Duodenal mucosa (tissue), 2 donors: ENCODE data around the gene ZBTB40.
A peak's percentile ranks its signal among the peaks of the same experiment; 100 is the strongest.

Experiments
- H3K27ac ChIP-seq: one replicate; pipeline ENCODE4 v1.7.0; 2013; ENCODE audit warnings: low read depth, low read length
- H3K27me3 ChIP-seq, 2 donors: one replicate each; pipeline ENCODE4 v1.7.0; 2013; ENCODE audit warnings: low read length in 2 of 2, control low read depth in 1 of 2; ENCODE audit not compliant: insufficient read depth in 2 of 2, control insufficient read depth in 1 of 2
- H3K36me3 ChIP-seq, 2 donors: one replicate each; pipeline ENCODE4 v1.7.0; 2013; ENCODE audit warnings: low read length in 2 of 2, control low read depth in 1 of 2; ENCODE audit not compliant: insufficient read depth in 2 of 2, control insufficient read depth in 1 of 2
- H3K4me1 ChIP-seq, 2 donors: one replicate each; pipeline ENCODE4 v1.7.0; 2013; ENCODE audit warnings: low read length in 2 of 2, control low read depth in 1 of 2; ENCODE audit not compliant: insufficient read depth in 2 of 2, control insufficient read depth in 1 of 2
- H3K4me3 ChIP-seq, 2 donors: one replicate each; pipeline ENCODE4 v1.7.0; 2013; ENCODE audit warnings: low read length in 2 of 2, low read depth in 1 of 2
- H3K9ac ChIP-seq, 2 donors: one replicate each; pipeline ENCODE4 v1.7.0; 2013; ENCODE audit warnings: low read length in 2 of 2, low read depth in 1 of 2
- H3K9me3 ChIP-seq, 2 donors: one replicate each; pipeline ENCODE4 v1.7.0; 2013; ENCODE audit warnings: low read length in 2 of 2, control low read depth in 1 of 2; ENCODE audit not compliant: control insufficient read depth in 1 of 2

ZBTB40 gene

DNA sequence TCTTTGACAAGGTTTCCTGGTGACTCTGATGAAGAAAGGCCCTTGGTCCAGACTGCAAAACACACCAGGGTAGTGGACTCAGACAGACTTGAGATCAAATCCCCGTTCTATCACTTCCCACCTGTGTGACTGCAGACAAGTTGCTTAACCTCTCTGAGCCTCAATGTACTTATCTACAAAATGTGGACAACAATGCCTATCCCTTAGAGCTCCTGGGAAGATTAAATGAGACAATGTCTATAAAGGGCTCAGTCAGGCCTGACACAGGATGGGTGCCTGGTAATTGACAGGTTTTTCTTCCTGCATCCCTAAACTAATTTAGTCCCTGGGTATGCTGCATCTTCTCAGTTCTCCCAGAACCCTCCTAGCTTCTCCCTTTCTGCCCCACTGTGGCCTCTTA lies 37.9 kb upstream of the ZBTB40 start:
- H3K27ac ChIP-seq, result no peak overlapping the region

DNA sequence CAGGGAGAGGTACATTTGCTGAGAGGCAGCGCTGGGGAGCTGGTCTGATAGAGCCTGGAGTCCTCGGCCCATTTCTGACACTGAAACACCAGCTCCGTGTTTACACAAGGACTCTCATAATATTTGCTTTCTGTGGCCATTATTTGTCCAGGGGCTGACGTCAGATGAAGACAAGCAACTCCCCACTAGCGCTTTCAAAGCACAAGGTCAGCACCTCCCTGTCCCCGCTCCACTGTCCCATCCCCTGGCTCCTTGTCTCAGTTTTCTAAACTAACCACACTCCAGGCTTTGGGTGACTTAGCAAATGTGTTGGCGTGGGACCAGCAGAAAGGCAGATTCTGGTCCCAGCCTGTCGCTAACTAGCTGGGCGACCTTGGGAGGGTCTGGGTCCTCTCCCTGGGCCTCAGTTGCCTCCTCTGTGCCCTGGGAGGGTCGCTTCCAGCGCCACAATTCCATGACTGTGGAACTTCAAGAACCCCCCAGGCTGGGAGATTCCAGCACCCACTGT lies 37.4 kb upstream of the ZBTB40 start:
- H3K27me3 ChIP-seq, result no peaks in the 10 kb centered on the region
- no peaks in the 10 kb centered on the region for H3K36me3 ChIP-seq
- H3K9ac ChIP-seq, result no peak overlapping the region
- no peaks in the 10 kb centered on the region for H3K4me1 ChIP-seq
- H3K4me3 ChIP-seq, result no peak overlapping the region
- H3K9me3 ChIP-seq, result no peaks in the 10 kb centered on the region
- H3K27ac ChIP-seq, result no peak overlapping the region

More for the DNA sequence above, 37.9 kb upstream of the ZBTB40 start:
- H3K9ac ChIP-seq, result no peak overlapping the region
- H3K27me3 ChIP-seq, result no peaks in the 10 kb centered on the region
- no peak overlapping the region for H3K4me3 ChIP-seq
- no peaks in the 10 kb centered on the region for H3K9me3 ChIP-seq
- no peaks in the 10 kb centered on the region for H3K4me1 ChIP-seq
- H3K36me3 ChIP-seq, result no peaks in the 10 kb centered on the region

GRCh38 chr1:22415489-22415888 lies 36.2 kb upstream of the ZBTB40 start:
- Histone ChIP-seq H3K9me3 (no peaks in the 10 kb centered on the region), H3K9ac (no peak overlapping the region), H3K27me3 (peaks cover 0 to 2% of the 10 kb centered on the region in 2 donors), H3K27ac (no peak overlapping the region), H3K4me1 (no peaks in the 10 kb centered on the region), H3K4me3 (no peak overlapping the region), H3K36me3 (no peaks in the 10 kb centered on the region)

GRCh38 chr1:22416555-22417454 lies 34.8 kb upstream of the ZBTB40 start:
- Histone ChIP-seq H3K9me3 (no peaks in the 10 kb centered on the region), H3K4me3 (no peak overlapping the region), H3K36me3 (no peaks in the 10 kb centered on the region), H3K27me3 (peaks cover 0 to 2% of the 10 kb centered on the region in 2 donors), H3K9ac (no peak overlapping the region), H3K27ac (no peak overlapping the region), H3K4me1 (no peaks in the 10 kb centered on the region)

DNA sequence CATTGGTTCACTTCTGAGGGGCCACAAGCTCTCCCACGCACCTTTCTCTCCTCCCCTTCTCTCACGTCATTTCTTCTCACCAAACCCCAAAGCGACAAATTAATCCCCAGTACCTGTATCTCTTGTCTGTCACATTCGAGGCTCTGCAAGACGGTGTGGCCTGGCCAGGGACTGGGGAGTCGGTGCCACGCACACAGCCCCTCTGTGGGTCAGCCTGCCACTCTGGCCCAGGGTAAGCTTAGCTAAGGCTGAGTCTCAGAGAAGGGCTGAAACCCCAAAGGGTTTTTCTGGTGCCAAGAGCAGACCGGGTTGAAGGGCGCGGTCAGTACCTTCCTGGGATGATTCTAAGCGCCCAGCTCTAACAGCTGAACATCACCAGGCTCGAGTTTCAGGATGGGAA lies 34.2 kb upstream of the ZBTB40 start:
- no peaks in the 10 kb centered on the region for H3K9me3 ChIP-seq
- H3K27ac ChIP-seq, result no peak overlapping the region
- H3K4me1 ChIP-seq, result no peaks in the 10 kb centered on the region
- H3K9ac ChIP-seq, result no peak overlapping the region
- no peaks in the 10 kb centered on the region for H3K36me3 ChIP-seq
- H3K4me3 ChIP-seq, result no peak overlapping the region
- peaks cover 0 to 2% of the 10 kb centered on the region in 2 donors for H3K27me3 ChIP-seq

GRCh38 chr1:22418312-22418711 lies 33.3 kb upstream of the ZBTB40 start:
- H3K9ac ChIP-seq, result no peak overlapping the region
- H3K36me3 ChIP-seq, result no peaks in the 10 kb centered on the region
- H3K9me3 ChIP-seq, result no peaks in the 10 kb centered on the region
- H3K27ac ChIP-seq, result no peak overlapping the region
- peaks cover 0 to 2% of the 10 kb centered on the region in 2 donors for H3K27me3 ChIP-seq
- no peak overlapping the region for H3K4me3 ChIP-seq
- no peaks in the 10 kb centered on the region for H3K4me1 ChIP-seq

DNA sequence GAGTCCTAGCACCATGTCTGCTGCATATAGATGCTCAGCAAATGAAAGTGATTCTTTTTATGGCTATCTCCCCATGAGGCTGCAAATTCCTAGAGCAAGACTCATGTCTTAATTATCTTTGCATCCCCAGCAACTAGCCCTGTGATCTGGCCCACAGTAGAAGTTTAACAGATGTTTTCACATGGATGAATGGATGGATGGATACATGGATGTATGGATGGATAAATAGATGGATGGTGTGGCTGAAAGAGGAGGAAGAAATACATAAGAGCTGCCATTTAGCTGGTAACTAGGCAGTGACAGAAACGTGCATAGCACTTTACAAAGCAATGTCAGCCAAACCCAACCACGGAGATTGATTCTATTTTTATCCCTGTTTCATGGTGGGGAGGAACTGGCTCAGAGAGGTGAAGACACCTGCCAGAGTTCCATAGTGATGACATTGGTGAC lies 32.7 kb upstream of the ZBTB40 start:
- no peak overlapping the region for H3K27ac ChIP-seq
- peaks cover 0 to 2% of the 10 kb centered on the region in 2 donors for H3K27me3 ChIP-seq
- no peaks in the 10 kb centered on the region for H3K9me3 ChIP-seq
- H3K4me3 ChIP-seq, result no peak overlapping the region
- no peaks in the 10 kb centered on the region for H3K36me3 ChIP-seq
- H3K9ac ChIP-seq, result no peak overlapping the region
- no peaks in the 10 kb centered on the region for H3K4me1 ChIP-seq

DNA sequence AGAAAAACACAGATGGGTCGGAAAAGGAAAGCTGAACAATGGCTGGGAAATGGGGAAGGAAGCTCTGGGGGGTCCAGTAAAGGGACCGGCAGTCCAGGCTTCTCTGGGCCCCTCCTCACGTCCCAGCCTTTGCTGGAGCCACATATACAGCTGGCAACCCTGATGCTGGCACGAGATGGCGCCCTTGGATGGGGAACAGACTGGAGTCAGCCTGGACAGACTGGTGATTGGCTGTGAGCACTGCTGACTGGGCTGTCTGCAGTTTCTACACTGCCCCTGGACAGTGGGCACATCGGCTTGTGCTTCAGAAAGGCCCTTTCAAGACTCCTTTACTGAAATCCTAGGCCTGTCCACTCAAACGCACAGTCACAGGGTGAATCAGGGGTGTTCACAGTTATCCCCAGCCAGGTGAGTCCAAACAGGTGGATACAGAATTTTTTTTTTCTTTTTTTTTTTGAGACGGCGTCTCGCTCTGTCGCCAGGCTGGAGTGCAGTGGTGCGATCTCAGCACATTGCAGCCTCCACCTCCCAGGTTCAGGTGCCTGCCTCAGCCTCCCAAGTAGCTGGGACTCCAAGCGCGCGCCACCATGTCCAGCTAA lies 31.1 kb upstream of the ZBTB40 start:
- H3K4me3 ChIP-seq, result no peak overlapping the region
- H3K4me1 ChIP-seq, result no peaks in the 10 kb centered on the region
- no peaks in the 10 kb centered on the region for H3K36me3 ChIP-seq
- H3K27ac ChIP-seq, result no peak overlapping the region
- no peaks in the 10 kb centered on the region for H3K9me3 ChIP-seq
- H3K27me3 ChIP-seq, result peaks cover 0 to 2% of the 10 kb centered on the region in 2 donors
- H3K9ac ChIP-seq, result no peak overlapping the region

DNA sequence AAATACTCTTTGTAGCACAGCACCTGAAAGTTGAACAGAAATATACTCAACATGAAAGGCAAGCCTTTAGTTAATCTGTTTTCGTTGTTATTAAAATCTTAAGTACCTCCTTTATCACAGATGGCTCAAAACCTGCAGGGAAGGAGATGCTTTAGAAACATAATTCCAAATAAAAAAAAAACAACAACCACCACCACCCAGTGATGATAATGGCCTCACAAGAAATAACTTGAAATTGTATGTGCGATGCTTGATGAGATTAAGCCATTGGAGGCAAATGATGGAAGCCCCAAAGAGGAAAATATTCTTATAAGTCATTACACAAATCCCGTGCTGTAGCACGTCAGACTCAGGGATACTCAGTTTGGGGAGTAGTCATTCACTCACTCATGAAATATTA lies 24.9 kb upstream of the ZBTB40 start:
- no peaks in the 10 kb centered on the region for H3K36me3 ChIP-seq
- no peak overlapping the region for H3K9ac ChIP-seq
- no peaks in the 10 kb centered on the region for H3K27me3 ChIP-seq
- H3K4me1 ChIP-seq, result no peaks in the 10 kb centered on the region
- no peak overlapping the region for H3K4me3 ChIP-seq
- H3K27ac ChIP-seq, result no peak overlapping the region
- no peaks in the 10 kb centered on the region for H3K9me3 ChIP-seq

DNA sequence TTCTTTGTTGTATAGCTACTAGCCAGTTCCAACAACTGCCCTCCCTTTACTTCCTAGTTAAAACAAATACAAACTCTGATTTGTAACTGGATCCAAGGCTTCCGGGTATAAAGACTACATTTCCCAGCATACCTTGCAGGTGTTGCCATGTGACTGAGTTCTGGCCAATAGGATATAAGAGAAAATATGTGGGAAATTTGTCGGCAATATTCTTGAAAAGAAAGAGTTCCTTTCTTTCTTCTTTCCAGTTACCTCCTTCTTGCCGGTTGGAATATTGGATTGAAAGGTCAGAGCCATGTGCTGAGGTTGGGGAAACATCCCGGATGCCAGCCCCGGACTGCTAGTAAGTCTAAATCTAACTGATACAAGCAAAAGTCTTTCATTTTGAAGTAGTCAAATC lies 23.0 kb upstream of the ZBTB40 start:
- peak overlapping the region; percentile 64 to 66 for H3K4me3 ChIP-seq
- H3K36me3 ChIP-seq, result no peaks in the 10 kb centered on the region
- H3K9me3 ChIP-seq, result no peaks in the 10 kb centered on the region
- no peaks in the 10 kb centered on the region for H3K27me3 ChIP-seq
- H3K9ac ChIP-seq, result no peak overlapping the region
- no peak overlapping the region for H3K27ac ChIP-seq
- H3K4me1 ChIP-seq, result no peaks in the 10 kb centered on the region
